HL-60 (cell line): ENCODE measurements around the gene COMMD7.

Experiments used
- DNase-seq, 2 experiments: peaks; one replicate each; pipeline ENCODE4 v3.0.0-alpha.2; 2010 to 2020; ENCODE audit warnings: low read depth in 1 of 2, low spot score in 1 of 2
- H3K27ac ChIP-seq: fragments of 250-450 bp; sonication (Bioruptor Pico); replicated peaks from 2 replicates; pipeline ENCODE4 v1.5.1; 2020; ENCODE audit warnings: mild to moderate bottlenecking, moderate library complexity
- H3K27me3 ChIP-seq: fragments of 250-450 bp; sonication (Bioruptor Pico); 2 replicates; pipeline ENCODE4 v1.5.1; 2021; ENCODE audit warnings: mild to moderate bottlenecking, moderate library complexity; ENCODE audit not compliant: insufficient read depth, poor library complexity, severe bottlenecking
- H3K4me3 ChIP-seq: replicated peaks from 2 replicates; pipeline ENCODE4 v1.5.1; 2011; ENCODE audit warnings: mild to moderate bottlenecking, control low read depth, low read length; ENCODE audit not compliant: insufficient read depth
- CTCF ChIP-seq: IDR thresholded peaks from one replicate; pipeline ENCODE4 v1.5.1; 2011; ENCODE audit warnings: low read length, control low read depth, inconsistent platforms; ENCODE audit not compliant: insufficient read depth
- GABPA ChIP-seq: IDR thresholded peaks from 2 replicates; pipeline ENCODE4 v1.6.1; 2012; ENCODE audit warnings: low read depth
- POLR2AphosphoS5 ChIP-seq: IDR thresholded peaks from 2 replicates; pipeline ENCODE4 v1.6.1; 2012; ENCODE audit warnings: low read depth
- REST ChIP-seq: IDR thresholded peaks from 2 replicates; pipeline ENCODE4 v1.6.1; 2012; ENCODE audit warnings: low read depth; ENCODE audit not compliant: insufficient replicate concordance
- SPI1 ChIP-seq: IDR thresholded peaks from 2 replicates; pipeline ENCODE4 v1.6.1; 2012; ENCODE audit warnings: low read depth, mild to moderate bottlenecking, borderline replicate concordance

Gene COMMD7

GRCh38 chr20:32789896-32790750, 46.9 kb upstream of the COMMD7 start:
- H3K4me3 ChIP-seq, result no peak overlapping the region
- peak; percentile 38 to 75 for DNase-seq
- H3K27ac ChIP-seq, result no peak overlapping the region
- TF ChIP-seq SPI1, result no peak
- TF ChIP-seq CTCF, result peak; percentile 100
- no peaks in the 10 kb centered on the region for H3K27me3 ChIP-seq

- Histone ChIP-seq H3K27ac (no peak overlapping the region), H3K27me3 (no peaks in the 10 kb centered on the region), H3K4me3 (no peak overlapping the region)
- DNase-seq, result no peak
- no peak for TF ChIP-seq GABPA
- no peak for TF ChIP-seq REST
- no peak for TF ChIP-seq CTCF
- no peak for TF ChIP-seq SPI1
Measured at GRCh38 chr20:32787168-32787567, 43.9 kb upstream of the COMMD7 start.

- no peaks in the 10 kb centered on the region for H3K27me3 ChIP-seq
- H3K4me3 ChIP-seq, result no peak overlapping the region
- no peak for TF ChIP-seq POLR2AphosphoS5
- no peak for TF ChIP-seq SPI1
- TF ChIP-seq CTCF, result no peak
- no peak for TF ChIP-seq REST
- no peak for TF ChIP-seq GABPA
- no peak for DNase-seq
- no peak overlapping the region for H3K27ac ChIP-seq
Measured at GRCh38 chr20:32786059-32786760, 42.9 kb upstream of the COMMD7 start.
